HG02840 (cell line): ENCODE data around the gene ZMPSTE24.
"Not testable (repeated sequence)": the region's sequence is repeated elsewhere in the genome, so short reads cannot be mapped to it uniquely, and the experiment has no call there.

Experiments used
- ATAC-seq: cut with Tn5 transposase; IDR thresholded peaks from one replicate; pipeline ENCODE4 v1.9.1; 2021; ENCODE audit warnings: mild to moderate bottlenecking, moderate library complexity, moderate number of reproducible peaks; ENCODE audit not compliant: unreplicated experiment, low FRiP score

Gene ZMPSTE24

GRCh38 chr1:40257688-40258444 lies at the start of gene ZMPSTE24:
ZMPSTE24 (plus strand) TSS chr1:40258236; CDS start chr1:40258272, 36 bp downstream.
- peak; percentile 91 for ATAC-seq

- no peak for ATAC-seq
Measured at GRCh38 chr1:40210511-40211204, 47.4 kb upstream of the ZMPSTE24 start.

- no peak for ATAC-seq
Measured at GRCh38 chr1:40218333-40218732, 39.7 kb upstream of the ZMPSTE24 start.

GRCh38 chr1:40221471-40221905 lies 36.5 kb upstream of the ZMPSTE24 start:
- not testable (repeated sequence) for ATAC-seq

GRCh38 chr1:40221977-40222772 lies 35.9 kb upstream of the ZMPSTE24 start:
- no peak for ATAC-seq

- no peak for ATAC-seq
Measured at GRCh38 chr1:40224040-40224439, 34.0 kb upstream of the ZMPSTE24 start.

DNA sequence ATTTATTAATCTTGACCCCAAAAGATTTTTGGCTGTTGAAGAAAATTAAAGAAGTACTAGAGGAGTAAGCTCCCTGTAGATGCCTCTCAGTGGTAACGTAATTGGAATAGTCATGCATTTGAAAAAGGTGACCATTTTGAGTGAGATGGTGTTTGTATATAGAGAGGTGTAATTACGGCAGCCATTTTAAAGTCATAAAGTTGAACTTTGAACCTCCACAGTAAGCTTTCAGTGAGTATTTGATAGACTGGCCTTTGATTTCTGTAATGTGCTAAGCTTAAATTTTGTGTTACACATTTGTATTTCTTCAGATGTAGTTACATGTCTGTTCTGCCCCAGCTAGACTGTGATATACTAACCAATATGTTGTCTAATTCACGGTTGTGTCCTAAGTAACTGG lies 31.8 kb upstream of the ZMPSTE24 start:
- ATAC-seq = no peak

DNA sequence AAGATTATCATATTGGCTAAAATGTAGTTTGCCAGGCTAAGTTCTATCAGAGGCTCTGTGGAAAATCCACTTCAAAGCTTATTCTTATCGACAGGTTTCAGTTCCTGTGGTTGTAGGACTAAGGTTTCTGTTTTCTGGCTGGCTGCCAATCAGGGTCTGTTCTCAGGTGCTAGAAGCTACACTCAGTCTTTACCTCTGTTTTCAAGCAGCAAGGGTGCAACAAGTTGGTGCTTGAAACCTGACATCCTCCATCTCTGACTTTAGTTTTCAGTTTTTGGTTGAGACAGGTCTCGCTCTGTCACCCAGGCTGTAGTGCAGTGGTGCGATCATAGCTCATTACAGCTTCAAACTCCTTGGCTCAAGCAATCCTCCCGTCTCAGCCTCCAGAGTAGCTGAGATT lies 25.6 kb upstream of the ZMPSTE24 start:
- ATAC-seq = peak; percentile 85

- no peak for ATAC-seq
Measured at GRCh38 chr1:40239626-40240025, 18.4 kb upstream of the ZMPSTE24 start.

DNA sequence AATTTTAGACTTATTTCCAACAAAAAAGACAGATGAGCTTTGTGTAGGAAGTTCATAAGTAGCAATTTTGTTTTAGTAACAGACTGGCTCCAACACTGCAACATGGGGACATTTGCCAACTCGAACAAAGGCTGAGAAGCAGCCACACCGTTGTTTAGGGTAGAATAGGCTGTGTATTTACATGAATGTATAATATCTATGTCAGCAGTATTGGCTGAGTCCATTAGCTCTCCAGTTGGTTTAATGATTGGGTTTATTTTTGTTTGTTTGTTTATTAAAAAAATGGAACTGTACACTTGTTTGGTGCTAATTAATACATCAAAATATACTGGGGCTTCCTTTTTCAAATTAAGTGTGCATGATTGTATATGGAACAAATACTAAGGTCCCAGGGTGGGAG lies 17.6 kb upstream of the ZMPSTE24 start:
- no peak for ATAC-seq

DNA sequence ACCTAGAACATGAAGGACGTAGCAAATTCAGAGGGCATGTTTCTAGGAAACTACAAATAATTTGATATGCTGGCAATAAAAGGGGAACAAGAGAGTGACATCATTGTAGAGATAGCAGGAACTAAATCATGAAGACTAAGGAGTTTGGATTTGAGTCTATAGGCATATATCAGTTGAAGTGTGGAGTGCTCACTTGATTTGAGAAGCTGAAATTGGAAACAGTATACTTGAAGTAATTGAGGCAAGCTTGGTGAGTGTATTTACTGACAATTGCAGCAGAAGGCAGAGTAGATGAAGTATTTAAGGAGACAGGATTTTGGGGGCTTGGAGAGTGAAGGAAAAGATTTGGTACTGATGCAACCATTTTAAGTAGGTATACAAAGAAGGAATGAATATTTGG lies 16.7 kb upstream of the ZMPSTE24 start:
- no peak for ATAC-seq

- no peak for ATAC-seq
Measured at GRCh38 chr1:40243351-40243750, 14.7 kb upstream of the ZMPSTE24 start.

DNA sequence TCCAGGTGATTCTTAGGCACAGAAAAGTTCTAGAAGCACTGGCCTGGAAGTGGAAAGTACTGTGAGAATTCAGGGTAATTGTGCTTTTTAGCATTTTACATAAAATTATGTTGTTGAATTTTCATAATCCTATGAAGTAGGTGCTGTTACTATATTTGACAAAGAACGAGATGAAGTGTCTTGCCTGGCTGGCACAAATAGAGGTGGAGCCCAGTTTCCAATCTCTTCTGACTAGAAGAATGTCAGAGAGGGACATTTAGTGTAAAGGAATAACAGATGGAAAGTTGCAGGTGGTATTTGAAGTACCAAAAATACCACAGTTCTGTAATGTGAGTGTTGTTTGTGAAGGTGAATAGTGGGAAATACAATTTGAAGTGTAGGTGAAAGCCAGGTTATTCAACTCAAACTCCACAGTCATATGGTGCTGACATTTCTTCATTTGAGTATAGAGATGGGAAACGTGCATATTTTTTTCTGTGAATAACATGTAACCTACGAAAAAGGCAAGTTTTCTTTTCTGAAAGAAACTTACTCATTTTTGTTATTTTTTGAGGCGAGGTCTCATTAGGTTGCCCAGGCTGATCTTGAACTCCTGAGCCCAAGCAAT lies 13.8 kb upstream of the ZMPSTE24 start:
- ATAC-seq = no peak

DNA sequence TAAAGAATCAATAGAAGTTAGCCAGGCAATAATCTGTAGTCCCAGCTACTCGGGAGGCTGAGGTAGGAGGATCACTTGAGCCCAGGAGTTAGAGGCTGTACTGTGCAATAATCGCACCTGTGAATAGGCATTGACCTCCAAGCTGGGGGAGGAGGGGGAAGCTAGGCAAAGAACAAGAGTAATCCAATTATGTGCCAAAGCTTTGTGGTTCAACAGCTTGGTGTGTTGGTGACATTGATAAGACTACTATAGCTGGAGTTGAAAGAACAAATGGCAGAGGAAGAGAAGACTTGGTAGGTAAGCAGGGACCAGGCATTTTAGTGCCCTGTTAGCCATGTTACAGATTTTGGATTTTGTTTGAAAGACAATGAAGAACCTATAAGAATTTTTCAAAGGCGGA lies 12.3 kb upstream of the ZMPSTE24 start:
- no peak for ATAC-seq

DNA sequence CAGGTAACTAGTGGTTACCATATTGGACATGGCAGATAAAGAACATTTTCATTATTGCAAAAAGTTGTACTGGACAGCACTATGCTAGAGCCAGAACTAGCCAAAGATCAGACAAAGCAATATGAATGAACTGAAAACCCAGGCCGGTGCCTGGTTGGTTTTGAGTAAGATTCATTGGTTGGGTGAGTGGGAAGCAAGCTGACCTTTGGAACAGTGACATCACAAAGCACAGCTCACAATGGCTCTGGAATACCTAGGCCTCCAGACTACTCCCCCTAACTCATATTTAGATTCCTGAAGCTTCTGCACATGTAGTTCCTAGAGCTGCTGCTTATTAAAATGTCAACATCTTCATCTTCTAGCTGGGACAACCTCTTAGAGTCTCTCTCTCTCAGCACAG lies 10.4 kb upstream of the ZMPSTE24 start, which contains the start of gene TMCO2:
TSS of gene TMCO2 (plus strand) at position 283 of the 400 bp plus-strand sequence. CDS start at position 340, 57 bp downstream.
- ATAC-seq = no peak

DNA sequence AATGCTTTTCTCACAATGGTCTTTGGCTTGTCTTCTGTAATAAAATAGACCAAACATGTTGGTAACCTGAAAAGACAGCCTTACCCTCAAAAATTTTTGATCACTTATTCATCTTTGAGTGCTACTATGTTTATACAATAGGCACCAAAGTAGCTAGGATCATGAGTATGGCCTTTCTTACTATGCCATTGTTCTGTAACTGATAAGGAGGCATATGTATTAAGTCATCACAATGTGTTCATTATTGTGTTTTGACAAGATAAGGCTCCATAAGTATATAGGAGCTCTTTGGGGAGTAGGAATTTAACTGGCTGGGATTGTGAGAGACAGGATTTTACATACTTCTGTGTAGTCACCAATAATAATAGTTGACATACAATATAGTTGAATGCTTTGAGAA lies 9.6 kb upstream of the ZMPSTE24 start:
- ATAC-seq = no peak

DNA sequence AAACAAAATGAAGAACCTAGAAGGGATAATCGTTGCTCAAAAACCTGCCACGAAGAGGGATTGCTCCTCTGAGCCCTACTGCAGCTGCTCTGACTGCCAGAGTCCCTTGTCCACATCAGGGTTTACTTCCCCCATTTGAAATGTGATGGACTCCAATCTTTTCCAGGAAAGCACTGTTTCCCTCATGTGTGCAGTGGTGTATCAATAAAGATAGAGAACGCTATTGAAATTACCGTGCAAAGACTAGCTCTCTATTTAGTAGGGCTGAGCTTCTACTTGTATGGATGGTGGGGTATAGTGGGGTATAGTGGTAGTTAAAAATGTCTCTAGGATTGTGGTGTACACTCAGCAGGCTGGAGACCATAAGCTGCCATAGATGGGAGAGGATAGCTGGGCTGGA lies 6.6 kb upstream of the ZMPSTE24 start:
- ATAC-seq = no peak

DNA sequence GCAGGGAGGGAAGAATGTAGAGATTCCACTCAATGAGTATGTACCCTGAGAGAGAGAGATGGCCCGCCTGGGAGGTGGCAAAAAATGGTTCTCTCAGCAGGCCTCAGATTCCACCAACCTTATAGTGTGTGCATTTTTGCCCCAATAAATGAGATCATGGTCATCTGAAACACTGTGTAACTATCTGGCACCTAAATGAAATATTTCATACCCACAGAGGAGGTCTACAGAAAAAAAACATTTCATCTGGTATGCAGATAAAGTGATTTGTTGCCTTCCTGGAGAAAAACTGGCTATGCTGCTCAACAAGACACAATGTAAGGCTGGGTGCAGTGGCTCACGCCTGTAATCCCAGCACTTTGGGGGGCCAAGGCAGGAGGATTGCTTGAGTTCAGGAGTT lies 5.4 kb upstream of the ZMPSTE24 start:
- ATAC-seq = no peak

DNA sequence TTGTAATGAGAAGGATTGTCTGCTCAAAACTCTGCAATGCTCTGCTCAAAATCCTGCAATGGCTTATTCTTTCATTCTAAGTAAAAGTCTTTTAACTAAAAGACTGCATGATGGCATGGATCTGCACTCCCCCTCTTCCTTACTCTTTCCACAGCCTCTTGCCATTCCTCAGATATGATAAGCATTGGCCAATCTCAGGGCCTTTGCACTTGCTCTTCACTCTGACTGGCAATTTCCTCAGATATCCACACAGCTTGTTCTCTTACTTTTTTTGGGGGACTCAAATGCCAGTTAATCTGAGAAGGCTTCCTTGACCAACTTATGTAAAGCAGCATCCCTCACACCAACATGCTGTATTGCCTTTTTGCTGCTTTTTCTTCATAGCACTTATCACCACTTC lies 2.8 kb upstream of the ZMPSTE24 start:
- no peak for ATAC-seq

DNA sequence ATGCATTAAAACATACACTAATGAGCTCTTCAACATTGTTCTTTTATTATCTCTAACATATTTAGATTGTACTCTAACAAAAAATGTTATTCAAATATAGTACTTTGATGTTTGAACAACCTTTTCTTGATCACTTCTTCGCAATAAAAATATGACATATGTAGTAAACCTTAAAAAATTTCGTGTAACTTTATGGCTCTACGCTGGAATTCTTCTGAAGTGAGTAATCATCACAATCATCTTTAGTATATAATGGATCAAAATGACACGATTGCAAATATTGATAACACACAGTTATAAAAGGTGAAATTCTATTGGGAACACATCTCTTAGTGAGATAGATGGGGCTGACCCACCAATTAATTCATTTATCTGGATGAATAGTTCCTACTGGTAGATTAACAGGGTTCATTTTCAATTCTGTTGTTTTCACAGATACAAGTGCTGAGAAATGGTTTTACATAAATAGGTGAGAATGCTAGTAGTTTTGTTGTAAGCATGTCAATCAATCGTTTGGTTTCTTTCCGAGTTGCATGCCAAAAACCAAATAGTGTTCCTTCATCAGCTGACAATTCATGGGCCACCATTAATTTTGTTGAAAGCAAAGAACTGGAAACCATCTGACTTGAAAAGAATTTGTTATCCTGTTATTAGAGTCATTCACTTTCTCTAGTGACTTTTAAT lies 1.5 kb upstream of the ZMPSTE24 start:
- no peak for ATAC-seq
